ENCODE data around the gene AXDND1. TPM values are rescaled to one million over a fixed set of nuclear protein-coding genes. Genes with fewer than 3 reads are reported as not detected.

Gene AXDND1, protein sequence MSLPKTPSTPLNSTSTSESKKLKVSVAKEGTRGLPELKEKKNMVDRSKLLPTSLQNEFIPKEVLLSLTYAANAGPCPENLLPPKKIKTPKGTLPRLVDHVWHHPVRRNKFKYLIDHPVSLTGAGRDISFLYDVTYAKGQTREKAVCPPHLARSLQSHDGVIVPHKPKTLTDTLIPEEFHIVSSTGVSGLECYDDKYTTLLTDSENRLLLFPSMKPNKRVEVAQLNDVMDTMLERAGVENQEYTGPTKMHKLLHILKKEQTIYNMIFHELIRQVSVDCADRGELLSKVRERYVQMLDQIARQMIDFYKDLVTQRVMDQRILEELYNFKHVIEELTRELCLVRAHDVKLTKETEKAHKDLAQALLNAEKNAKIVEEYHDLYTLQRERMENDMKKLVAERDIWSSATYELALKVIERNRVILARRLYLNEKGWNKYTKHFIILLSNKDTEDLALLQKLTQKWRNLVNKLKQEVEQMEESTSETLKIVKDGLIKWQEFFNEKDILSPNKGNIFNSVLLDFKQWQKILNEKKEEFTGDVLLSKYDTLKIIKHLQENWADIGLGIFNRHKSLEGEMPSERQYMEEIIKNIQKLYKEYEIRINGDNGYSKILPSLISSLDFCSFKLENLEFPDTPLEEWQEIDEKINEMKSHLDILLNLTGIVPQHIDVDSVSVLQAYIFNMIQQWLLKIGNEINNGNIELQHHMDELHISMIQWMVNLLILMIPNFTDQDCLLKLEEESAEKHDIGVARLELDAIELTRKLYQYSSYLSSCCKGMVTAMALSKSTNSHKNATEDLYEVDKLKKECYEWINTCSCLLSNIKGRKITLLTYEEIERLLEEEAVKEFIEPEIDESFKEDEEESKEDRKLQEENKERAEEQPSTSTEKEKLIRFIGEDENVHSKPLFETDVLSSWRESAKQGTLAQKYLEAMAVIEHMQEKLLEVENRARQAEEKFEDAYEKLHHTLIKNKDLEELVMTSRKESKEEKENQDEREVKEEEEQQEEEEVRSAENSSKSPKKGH
- total RNA-seq (2014; rRNA removed; shearing (Covaris generic); ENCODE audit: low replicate concordance): 2.0 TPM in 1 of 2 replicates, not detected in the other

DNA sequence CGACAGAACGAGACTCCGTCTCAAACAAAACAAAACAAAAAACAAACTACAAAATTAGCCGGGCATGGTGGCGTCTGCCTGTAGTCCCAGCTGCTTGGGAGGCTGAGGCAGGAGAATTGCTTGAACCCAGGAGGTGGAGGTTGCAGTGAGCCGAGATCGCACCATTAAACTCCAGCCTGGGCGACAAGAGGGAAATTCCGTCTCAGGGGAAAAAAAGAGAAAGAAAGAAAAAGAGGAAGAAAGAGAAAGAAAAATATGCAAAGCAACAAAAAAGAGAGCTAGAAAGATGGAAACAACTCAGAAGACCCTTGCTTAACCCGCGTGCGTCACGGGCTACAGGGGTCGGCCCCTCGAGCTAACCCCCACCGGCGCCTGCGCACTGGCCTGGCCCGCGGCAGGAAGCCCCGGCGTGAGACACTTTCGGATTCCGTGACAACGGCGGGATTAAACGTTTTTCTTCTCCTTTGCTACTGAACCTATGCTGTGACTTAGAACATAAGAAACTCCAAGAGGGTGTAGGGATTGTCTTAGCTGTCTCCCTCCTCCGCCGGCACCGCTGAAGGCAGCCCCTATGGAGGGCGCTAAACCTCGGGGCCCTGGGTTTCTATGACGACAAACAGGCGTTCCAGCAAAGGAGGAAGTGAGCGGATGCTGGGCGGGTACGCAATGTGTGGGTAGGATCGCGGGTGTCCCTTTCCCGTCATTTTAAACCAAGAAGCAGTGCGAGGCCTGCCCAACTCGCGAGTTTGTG, at the start of gene AXDND1:
Gene AXDND1, plus strand, starts transcription at position 630 of the 751 bp plus-strand sequence. CDS start 539 bp downstream, outside the sequence.
- in situ Hi-C loops (cut with HindIII; ENCODE audit: low pct_unique_long_range_greater_than_20kb, low sequenced_read_pairs): no loop called here
- peak; percentile 84 for DNase-seq (ENCODE audit: low read depth)

DNA sequence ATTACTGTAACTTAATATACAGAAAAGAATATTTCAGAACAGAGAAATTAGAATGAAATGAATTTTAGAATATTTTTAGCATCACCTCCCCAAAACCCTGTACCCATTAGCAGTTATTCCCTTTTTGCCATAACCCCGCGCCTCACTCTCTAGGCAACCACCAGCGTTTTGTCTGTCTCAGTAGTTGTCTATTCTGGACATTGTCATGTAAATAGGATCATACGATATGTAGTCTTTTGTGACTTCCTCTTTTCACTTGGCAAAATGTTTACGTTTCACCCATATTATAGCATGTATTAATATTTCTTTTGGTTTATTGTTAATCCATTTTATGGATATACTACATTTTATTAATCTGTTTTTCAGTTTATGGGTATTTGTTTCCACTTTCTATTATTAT, 47.3 kb upstream of the AXDND1 start:
- in situ Hi-C loops (cut with HindIII; ENCODE audit: low pct_unique_long_range_greater_than_20kb, low sequenced_read_pairs): no loop called here
- DNase-seq (ENCODE audit: low read depth): no peak

DNA sequence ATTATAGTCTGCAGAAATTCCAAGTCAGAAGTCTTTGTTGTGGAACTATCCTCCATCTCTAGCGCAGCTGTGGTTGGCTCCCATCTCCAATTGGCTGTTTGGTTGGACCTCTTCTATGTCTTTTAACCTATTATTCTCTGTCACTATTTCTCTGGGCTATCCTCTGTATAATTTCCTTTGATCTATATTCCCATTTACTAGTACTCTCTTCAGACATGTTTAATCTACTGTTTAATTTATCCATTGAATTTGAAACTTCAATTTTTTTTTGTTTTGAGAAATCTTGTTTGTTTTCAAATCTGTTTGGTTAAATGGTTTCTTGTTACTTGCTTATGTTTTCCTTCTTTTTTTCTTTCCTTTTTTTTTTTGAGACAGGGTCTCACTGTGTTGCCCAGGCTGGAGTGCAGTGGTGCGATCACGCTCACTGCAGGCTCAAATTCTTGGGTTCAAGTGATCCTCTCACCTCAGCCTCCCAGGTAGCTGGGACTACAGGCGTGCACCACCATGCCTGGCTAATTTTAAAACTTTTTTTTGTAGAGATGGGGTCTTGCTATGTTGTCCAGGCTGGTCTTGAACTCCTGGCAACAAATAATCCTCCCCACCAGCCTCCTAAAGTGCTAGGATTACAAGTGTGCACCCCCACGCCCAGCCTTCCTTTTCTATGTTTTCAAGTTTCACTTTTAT, 44.1 kb upstream of the AXDND1 start:
- no peak for DNase-seq (ENCODE audit: low read depth)
- in situ Hi-C loops (cut with HindIII; ENCODE audit: low pct_unique_long_range_greater_than_20kb, low sequenced_read_pairs): no loop called here

DNA sequence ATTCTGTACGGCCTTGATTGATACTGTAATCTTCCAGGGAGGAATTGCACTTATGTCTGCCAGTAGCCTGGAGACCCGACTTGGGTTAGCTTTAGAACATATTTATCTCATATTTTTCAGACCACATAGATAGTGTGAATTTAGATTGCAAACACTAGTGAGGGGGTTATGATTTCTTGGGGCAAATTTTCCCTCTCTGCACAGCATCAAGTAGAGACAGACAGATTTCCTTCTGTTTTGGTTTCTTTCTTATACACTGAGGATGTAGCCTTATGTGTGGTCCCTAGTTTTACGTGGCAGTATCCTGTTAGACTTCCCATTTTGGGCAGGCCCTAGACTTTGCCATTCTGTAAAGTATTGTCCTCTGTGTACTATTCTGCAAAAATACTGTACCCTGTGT, 43.2 kb upstream of the AXDND1 start:
- in situ Hi-C loops (cut with HindIII; ENCODE audit: low pct_unique_long_range_greater_than_20kb, low sequenced_read_pairs): no loop called here
- no peak for DNase-seq (ENCODE audit: low read depth)

DNA sequence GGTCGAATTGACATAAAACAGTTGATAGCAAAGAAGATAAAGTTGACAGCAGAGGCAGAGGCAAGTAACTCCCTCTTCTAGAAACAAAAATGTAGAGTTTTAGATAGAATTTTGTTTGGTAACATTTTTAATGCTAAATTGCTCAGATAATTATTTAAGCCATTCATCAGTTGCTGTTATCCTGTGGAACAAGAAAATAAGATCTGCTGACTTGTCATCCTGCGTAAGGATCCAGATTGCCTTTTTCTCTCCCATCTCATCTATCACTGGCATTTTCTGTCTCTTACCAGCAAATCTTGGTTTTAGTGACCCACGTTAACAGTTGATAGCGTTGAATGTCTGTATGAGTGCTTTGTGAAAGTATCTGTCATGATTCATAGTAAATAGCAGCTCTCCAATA, 42.3 kb upstream of the AXDND1 start:
- no peak for DNase-seq (ENCODE audit: low read depth)
- in situ Hi-C loops (cut with HindIII; ENCODE audit: low pct_unique_long_range_greater_than_20kb, low sequenced_read_pairs): no loop called here

DNA sequence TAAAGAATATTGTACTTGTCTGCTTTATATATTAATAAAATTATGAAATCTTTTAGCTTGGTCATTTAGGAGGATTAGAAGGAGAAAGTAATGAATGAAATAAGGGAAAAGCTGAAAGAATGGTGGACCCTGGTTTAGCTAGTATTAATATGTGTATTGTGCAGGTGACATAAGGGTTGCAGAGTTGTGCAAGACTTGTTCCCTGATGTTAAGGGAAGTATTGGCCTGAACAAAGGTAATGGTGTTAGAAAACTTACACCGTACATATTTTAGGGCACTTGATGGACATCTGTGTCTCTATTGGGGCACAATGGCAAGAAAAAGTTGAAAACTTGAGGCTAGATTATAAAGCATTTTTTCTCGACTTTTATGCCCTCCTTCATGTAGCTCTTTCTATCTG, 39.9 kb upstream of the AXDND1 start:
- in situ Hi-C loops (cut with HindIII; ENCODE audit: low pct_unique_long_range_greater_than_20kb, low sequenced_read_pairs): no loop called here
- no peak for DNase-seq (ENCODE audit: low read depth)

DNA sequence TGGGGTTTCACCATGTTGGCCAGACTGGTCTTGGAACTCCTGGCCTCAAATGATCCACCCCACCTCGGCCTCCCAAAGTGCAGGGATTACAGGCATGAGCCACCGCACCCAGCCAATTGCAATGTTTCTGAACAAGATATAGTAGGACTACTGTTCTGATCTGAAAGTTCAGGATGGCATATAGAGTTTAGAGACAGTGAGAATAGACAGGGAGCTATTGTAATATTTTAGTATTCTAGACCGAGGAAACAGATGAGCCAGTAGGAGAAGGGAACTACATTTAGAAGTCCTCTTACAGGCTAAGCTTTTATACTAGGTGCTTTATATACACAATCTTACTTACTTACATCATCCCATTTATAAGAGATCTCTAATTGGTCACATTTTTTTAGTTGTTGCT, 39.0 kb upstream of the AXDND1 start:
- DNase-seq (ENCODE audit: low read depth): no peak
- in situ Hi-C loops (cut with HindIII; ENCODE audit: low pct_unique_long_range_greater_than_20kb, low sequenced_read_pairs): no loop called here

DNA sequence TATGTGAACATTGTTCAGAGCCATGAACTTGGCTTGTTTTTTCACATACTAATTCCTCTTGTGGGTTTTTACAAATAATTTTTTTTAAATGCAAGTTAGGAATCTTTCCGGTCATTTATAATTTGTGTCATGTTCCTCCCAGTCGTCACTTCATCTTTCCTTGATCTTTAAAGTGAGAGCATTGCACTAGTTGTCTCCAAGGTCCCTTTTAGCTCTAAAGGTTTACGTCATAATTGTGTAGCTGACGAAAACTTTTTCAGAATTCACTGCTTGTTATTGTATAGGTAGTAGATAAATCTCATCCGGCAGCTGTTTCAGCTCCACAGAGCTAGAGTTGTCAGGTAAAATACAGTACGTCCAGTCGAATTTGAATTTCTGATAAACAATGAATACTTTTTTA, 38.6 kb upstream of the AXDND1 start:
- in situ Hi-C loops (cut with HindIII; ENCODE audit: low pct_unique_long_range_greater_than_20kb, low sequenced_read_pairs): no loop called here
- DNase-seq (ENCODE audit: low read depth): no peak

DNA sequence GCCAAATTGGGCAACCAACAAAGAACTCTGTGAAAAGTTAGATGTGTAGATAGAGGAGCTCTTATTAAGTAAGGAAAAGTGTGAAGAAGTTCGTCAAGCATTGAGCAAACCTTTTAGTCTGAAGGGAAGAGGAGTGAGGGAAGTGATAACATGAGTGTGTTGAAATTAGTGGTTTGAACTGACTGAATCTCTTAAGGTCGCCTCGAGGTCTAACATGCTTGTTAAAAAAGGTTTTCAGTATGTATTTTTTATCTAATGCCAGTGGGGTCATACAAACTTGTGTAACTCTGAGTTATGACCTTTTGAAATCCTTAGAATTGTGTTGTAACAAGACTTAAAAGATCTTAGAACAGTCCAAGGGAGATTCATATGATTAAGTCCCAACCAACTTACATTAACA, 38.1 kb upstream of the AXDND1 start:
- no peak for DNase-seq (ENCODE audit: low read depth)
- in situ Hi-C loops (cut with HindIII; ENCODE audit: low pct_unique_long_range_greater_than_20kb, low sequenced_read_pairs): no loop called here

DNA sequence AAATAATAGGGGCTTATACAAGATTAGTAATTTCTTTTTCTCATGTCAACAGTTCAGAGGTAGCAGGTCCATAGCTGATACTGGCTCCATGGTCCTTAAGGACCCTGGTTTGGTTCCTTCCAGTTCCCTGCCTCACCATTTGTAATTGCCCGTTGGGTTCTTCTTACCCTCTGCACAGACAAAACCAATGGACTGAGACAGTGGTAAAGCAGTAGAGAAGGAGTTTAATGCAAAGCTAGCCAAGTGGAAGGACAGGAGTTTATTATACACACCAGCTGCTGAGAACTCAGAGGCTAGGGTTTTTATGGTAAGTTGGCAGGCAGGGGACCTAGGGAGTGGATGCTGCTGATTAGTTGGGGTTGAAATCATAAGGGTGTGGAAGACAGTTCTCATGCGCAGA, 35.9 kb upstream of the AXDND1 start:
- no peak for DNase-seq (ENCODE audit: low read depth)
- in situ Hi-C loops (cut with HindIII; ENCODE audit: low pct_unique_long_range_greater_than_20kb, low sequenced_read_pairs): no loop called here

DNA sequence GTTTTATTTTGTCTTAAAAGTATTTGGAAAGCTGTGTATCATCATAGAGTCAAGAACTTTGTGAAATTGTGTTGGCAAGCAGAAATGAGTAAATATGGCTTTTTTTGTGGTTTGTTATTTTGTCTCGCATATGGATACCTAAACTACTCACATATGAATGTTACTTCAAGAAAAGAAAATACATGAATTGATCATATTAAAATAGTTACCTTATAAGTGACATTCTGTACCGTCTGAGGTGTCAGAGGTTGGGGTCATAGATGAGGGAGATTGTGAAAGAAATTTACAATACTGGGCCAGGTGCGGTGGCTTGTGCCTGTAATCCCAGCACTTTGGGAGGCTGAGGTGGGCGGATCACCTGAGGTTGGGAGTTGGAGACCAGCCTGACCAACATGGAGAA, 31.3 kb upstream of the AXDND1 start:
- in situ Hi-C loops (cut with HindIII; ENCODE audit: low pct_unique_long_range_greater_than_20kb, low sequenced_read_pairs): no loop called here

DNA sequence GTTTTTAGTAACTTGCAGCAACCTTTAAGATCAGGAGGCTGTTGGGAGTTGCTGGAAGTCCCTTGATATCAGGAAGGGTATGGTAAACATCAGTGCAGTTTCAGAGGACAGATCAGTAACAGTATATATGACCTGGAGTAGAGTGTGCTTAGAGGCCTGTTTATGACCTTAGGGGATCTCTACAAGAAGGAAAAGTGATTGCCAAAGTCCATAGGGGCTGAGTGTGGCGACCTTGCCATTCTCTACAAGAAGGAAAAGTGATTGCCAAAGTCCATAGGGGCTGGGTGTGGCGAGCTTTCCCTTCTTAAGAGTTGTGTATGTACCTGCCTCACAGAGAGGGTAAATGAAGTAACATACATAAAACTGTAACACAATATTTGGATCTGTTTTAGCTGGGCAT, 28.5 kb upstream of the AXDND1 start:
- in situ Hi-C loops (cut with HindIII; ENCODE audit: low pct_unique_long_range_greater_than_20kb, low sequenced_read_pairs): no loop called here
- DNase-seq (ENCODE audit: low read depth): no peak

More for the DNA sequence above, 31.3 kb upstream of the AXDND1 start:
- no peak for DNase-seq (ENCODE audit: low read depth)

DNA sequence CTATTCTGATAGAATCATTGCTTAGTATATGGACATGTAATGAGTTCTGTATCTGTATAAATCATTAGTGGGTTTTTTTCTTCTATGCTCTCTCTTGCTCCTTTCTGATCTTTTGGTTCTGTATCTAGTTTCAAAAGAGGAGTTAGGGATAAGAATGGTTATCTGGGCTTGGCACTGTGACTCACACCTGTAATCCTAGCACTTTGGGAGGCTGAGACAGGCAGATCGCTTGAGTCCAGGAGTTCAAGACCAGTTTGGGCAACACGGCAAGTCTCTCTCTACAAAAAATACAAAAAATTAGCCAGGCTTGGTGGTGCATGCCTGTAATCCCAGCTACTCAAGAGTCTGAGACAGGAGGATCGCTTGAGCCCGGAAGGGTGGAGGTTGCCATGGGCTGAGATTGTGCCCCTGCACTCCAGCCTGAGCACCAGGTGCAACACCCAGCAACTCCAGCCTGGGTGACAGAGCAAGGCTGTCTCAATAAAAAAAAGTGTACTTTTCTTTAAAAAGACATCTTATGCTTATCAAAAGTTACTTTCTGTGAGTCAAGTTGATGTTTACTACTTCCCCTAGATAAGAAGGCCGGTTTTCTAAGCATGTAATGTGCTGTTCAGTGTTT, 27.7 kb upstream of the AXDND1 start:
- DNase-seq (ENCODE audit: low read depth): no peak
- in situ Hi-C loops (cut with HindIII; ENCODE audit: low pct_unique_long_range_greater_than_20kb, low sequenced_read_pairs): no loop called here

DNA sequence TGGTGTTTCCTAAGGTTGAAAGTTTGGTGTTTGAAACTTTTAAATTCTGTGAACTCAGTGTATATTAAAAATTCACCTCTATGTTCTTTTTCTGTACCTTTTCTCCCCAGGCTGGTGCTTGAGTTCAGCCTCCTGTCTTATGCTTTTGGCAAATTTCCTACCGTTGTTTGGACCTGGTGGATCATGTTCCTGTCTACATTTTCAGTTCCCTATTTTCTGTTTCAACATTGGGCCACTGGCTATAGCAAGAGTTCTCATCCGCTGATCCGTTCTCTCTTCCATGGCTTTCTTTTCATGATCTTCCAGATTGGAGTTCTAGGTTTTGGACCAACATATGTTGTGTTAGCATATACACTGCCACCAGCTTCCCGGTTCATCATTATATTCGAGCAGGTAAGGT, 24.9 kb upstream of the AXDND1 start:
- DNase-seq (ENCODE audit: low read depth): no peak
- in situ Hi-C loops (cut with HindIII; ENCODE audit: low pct_unique_long_range_greater_than_20kb, low sequenced_read_pairs): no loop called here

DNA sequence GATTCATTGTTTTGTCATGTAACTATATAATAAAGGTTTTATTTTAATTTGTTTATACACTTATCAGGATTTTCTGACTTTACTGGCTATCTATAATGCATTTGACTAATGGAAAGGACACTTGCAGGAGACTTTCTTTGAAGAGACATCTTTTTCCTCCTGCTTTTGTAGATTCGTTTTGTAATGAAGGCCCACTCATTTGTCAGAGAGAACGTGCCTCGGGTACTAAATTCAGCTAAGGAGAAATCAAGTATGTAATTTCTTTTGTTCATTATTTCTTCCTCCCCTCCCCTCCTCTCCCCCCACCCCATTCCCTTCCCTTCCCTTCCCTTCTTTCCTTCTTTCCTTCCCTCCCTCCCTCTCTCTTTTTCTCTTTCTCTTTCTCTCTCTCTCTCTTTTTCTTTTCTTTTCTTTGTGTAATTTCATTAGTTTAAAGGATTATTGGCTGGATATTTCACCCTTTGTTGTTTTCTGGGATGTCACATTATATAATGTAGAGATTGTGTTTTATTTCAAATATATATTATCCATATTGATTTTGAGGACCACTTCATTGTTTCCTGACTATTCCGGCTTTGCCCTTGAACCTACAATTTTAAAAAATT, 23.7 kb upstream of the AXDND1 start:
- DNase-seq (ENCODE audit: low read depth): no peak
- in situ Hi-C loops (cut with HindIII; ENCODE audit: low pct_unique_long_range_greater_than_20kb, low sequenced_read_pairs): no loop called here

DNA sequence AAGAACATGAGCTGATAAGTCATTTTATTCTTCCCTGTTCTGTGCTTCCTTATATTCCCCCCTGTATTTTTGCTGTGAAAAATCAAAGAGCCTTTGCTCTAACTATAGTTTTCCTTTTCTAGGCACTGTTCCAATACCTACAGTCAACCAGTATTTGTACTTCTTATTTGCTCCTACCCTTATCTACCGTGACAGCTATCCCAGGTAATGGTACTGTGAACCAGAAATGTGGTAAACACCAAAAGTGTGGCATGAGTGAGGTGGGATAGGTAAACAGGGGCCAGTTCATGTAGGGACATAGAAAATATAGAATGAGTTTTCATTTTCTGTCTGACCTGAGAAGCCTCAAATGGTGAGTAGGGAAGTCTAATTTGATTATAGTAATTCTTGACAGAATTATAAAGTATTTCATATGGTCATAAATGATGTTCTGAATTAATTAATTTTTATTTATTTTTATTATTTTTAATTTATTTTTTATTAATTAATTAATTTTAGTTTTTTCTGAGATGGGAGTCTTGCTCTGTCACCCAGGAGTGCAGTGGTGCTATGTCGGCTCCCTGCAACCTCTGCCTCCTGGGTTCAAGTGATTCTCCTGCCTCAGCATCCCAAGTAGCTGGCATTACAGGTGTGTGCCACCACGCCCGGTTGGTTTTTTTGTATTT, 22.9 kb upstream of the AXDND1 start:
- DNase-seq (ENCODE audit: low read depth): no peak
- in situ Hi-C loops (cut with HindIII; ENCODE audit: low pct_unique_long_range_greater_than_20kb, low sequenced_read_pairs): no loop called here

DNA sequence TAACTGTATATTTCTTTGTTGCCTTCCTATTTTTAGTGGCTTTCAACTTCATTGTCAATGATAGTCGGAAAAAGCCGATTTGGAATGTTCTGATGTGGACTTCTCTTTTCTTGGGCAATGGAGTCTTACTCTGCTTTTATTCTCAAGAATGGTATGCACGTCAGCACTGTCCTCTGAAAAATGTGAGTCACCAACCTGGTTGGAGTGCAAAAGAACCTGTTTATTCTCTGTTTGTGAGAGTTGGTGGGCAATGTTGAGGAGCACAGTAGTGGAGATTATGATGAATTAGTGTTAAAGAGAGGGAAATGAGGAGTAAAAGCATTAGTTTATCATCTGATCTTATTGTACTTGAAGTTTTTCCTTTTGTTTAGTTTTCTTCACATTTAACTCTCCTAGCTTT, 14.5 kb upstream of the AXDND1 start:
- in situ Hi-C loops (cut with HindIII; ENCODE audit: low pct_unique_long_range_greater_than_20kb, low sequenced_read_pairs): no loop called here
- no peak for DNase-seq (ENCODE audit: low read depth)

All from Caki2 (cell line).